HG03354 (cell line): ENCODE measurements around the gene XAGE1A.
"Not testable (repeated sequence)": the region's sequence is repeated elsewhere in the genome, so short reads cannot be mapped to it uniquely, and the experiment has no call there.

Source experiments
- ATAC-seq: cut with Tn5 transposase; IDR thresholded peaks from one replicate; pipeline ENCODE4 v1.9.1; 2021; ENCODE audit warnings: mild to moderate bottlenecking; ENCODE audit not compliant: unreplicated experiment, poor library complexity, severe bottlenecking

XAGE1A gene

DNA sequence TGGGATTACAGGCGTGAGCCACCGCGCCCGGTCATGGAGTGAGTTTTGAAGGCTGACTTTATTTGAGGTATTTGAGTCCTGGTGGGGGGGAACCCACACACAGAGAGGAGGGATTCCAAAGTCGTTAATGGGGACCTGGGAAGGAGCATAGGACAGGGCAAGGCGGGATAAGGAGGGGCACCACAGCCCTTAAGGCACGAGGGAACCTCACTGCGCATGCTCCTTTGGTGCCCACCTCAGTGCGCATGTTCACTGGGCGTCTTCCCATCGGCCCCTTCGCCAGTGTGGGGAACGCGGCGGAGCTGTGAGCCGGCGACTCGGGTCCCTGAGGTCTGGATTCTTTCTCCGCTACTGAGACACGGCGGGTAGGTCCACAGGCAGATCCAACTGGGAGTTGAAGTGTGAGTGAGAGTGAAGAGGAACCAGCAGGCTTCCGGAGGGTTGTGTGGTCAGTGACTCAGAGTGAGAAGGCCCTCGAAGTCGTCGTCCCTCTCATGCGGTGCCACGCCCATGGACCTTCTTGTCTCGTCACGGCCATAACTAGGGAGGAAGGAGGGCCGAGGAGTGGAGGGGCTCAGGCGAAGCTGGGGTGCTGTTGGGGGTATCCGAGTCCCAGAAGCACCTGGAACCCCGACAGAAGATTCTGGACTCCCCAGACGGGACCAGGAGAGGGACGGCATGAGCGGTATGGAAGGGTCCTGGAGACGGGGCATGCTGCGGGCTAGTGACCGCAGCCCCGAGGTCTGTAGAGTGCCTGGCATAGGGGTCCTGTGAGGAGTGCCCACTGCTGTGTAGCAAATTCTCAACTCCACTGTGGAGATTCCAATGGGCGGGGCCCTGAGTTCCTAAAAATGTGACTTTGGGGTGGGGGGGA is at the start of gene XAGE1A:
TSS of gene XAGE1A (plus strand) at position 264 of the 874 bp plus-strand sequence. CDS start 1,554 bp downstream, outside the sequence.
- ATAC-seq: not testable (repeated sequence)

GRCh38 chrX:52452031-52452430 is 43.6 kb upstream of the XAGE1A start:
- not testable (repeated sequence) for ATAC-seq

DNA sequence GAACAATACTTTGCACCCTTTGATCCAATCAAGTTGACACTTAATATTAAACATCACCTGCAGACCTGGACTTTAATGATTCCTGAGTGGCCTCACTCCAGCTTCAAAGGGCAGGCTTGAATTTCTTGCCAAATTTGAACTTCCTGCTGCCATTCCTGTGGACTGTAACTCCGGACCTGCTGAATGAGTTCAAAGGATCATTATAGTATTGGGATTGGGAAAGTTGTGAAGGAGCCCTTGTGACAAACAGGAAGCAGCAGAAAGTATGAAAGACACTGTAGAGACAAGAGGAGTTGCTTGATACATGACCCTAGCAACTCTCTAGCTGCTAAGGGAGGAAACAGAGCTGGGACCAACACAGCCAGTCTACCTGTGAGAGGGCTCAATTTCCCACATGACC is 24.3 kb upstream of the XAGE1A start:
- ATAC-seq: not testable (repeated sequence)

DNA sequence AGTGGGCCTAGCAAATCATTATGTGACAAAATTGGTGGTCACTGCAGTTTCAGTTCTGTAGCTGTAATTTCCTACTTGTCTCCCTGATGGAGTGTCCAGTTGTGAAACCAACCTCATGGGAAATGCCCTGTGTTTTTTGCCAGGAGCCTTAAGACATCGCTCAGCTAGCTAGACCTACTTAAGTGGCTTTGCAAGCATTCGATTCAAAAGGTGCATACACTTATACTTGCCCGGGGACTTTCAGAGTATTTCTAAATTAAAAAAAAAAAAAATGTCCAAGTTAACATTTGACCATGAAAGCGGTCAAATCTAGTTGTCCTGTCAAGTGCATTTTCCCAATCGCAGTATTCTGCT is 788 bp downstream of the XAGE1A start:
- ATAC-seq: not testable (repeated sequence)

DNA sequence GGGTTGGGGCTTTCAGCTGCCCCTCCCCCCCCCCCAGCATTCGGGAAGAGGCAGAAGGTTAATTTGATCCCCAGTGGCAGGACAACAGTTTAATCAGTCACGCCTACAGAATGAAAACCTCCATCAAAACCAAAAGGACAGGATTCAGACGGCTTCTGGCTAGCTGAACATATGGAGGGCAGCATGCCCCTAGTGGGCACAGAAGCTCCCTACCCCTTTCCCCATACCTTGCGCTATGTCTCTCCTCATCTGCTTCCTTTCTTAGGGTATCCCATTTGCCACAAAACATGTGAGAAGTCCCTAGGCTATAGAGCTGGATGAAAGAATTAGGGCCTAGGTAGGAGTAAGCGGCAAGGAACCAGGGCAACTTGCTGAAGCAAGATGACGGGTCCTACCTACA is 5.8 kb downstream of the XAGE1A start:
- not testable (repeated sequence) for ATAC-seq

DNA sequence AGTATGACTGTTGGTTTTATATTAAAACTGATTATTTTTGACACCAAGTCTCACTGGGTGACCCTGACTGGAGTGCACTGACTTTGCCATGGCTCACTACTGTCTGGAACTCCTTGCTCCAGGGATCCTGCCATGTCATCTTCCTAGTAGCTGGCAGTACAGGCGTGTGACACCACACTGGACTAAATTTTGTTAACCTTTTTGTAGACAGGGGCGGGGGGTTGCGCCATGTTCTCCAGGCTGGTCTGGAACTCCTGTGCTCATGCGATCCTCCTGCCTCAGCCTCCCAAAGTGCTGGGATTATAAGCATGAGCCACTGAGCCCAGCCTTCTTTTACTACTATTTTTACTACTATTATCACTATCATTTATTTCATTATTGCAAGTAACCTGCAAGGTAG is 8.9 kb downstream of the XAGE1A start:
- ATAC-seq: no peak

DNA sequence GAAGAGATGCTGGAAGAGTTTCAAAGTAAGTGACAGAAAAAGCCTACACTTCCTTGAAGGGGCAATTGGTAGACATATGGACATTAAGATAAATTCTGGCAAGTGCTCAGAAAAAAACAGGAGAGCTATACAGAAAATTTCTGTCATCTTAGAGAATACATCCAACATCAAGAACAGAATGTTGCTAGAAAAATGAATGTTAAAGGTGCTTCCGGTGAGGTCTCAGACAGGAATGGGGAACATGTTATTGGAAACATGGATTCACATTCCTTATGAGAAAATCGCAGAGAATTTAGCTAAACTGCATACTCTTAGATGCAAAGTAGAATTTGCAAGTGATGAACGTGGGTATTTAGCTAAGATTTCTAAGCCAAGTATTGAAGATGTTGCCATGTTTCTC is 11.7 kb downstream of the XAGE1A start:
- no peak for ATAC-seq

DNA sequence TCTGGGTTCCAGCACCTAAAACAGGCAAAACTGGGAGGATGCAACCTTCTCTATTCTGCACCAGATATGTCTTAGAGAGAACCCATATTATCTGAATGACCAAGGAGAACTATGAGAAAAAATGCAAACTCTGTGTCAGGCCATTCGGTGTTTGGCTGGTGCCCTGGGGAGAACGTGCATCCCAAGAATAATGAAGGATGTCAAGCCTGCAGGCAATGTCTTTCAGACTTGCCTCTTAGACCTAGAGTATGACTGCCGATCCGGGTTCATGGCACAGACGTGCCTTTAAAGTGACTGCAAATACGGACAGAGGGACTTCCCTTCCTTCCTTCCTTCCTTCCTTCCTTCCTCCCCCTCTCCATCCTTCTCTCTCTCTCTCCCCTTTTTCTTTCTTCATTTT is 14.3 kb downstream of the XAGE1A start:
- ATAC-seq: no peak

GRCh38 chrX:52511126-52511525 is 15.5 kb downstream of the XAGE1A start:
- ATAC-seq: not testable (repeated sequence)

DNA sequence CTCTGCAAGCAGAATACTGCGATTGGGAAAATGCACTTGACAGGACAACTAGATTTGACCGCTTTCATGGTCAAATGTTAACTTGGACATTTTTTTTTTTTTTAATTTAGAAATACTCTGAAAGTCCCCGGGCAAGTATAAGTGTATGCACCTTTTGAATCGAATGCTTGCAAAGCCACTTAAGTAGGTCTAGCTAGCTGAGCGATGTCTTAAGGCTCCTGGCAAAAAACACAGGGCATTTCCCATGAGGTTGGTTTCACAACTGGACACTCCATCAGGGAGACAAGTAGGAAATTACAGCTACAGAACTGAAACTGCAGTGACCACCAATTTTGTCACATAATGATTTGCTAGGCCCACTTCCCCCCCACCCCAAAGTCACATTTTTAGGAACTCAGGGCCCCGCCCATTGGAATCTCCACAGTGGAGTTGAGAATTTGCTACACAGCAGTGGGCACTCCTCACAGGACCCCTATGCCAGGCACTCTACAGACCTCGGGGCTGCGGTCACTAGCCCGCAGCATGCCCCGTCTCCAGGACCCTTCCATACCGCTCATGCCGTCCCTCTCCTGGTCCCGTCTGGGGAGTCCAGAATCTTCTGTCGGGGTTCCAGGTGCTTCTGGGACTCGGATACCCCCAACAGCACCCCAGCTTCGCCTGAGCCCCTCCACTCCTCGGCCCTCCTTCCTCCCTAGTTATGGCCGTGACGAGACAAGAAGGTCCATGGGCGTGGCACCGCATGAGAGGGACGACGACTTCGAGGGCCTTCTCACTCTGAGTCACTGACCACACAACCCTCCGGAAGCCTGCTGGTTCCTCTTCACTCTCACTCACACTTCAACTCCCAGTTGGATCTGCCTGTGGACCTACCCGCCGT is 20.7 kb downstream of the XAGE1A start:
- not testable (repeated sequence) for ATAC-seq

GRCh38 chrX:52516987-52517325 is 21.3 kb downstream of the XAGE1A start, which contains the start of gene XAGE1B:
XAGE1B (minus strand) TSS chrX:52517063; CDS start chrX:52515527, 1,536 bp downstream.
- not testable (repeated sequence) for ATAC-seq

DNA sequence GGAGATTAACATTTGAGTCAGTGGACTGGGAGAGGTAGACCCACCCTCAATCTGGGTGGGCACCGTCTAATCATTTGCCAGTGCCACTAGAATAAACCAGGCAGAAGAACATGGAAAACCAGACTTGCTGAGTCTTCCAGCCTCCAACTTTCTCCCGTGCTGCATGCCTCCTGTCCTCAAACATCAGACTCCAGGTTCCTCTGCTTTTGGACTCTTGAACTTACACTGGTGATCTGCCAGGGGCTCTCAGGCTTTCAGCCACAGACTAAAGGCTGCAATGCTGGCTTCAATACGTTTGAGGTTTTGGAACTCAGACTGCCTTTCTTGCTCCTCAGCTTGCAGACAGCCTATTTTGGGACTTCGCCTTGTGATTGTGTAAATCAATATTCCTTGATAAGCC is 45.4 kb downstream of the XAGE1A start:
- ATAC-seq: not testable (repeated sequence)

GRCh38 chrX:52542311-52542710 is 46.7 kb downstream of the XAGE1A start:
- no peak for ATAC-seq

DNA sequence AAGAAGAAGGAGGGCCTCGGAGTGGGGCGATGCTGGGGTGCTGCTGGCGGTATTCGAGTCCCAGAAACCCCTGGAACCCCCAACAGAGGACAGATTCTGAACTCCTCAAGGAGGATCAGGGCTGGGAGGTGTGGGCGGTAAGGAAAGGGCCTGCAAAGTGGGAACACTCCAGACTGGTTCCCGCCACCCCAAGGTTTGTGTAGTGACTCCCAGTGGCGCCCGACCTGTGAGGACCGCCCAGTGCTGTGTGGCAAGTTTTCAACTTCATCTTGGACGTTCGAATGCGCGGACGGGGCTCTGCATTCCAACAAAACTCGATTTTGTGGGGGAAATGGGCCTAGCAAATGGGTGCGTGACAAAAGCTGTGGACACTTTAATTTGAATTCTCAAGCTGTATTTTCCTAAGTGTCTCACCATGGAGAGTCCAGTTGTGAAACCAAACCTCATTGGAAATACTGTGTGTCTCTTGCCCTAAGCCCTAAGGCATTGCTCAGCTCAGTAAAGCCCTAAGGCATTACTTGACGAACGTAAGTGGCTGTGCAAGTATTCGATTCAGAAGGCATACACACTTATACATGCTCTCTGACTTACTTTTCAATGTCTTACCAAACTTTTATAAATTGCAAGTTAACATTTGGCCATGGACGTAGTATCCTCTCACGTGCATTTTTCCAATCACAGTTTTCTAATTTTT is 48.7 kb downstream of the XAGE1A start:
- no peak for ATAC-seq

DNA sequence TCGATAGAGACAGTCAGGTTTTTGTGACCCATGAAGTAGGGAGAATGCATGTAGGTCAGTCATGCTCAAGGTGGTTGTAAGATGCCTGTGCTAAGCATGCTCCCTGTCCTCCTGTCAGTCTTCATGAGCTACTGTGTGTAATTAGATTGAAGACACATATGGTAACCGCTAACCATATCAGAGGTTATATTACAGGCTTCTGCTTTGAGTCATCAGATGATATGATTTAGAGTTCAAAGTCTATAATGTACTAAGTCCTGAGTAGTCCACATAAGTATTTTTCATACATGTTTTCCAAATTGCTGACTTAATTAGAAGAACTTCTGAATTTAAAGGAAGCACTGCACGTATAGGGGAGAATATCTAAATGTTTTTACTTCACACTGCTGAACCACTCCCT is 53.2 kb downstream of the XAGE1A start:
- not testable (repeated sequence) for ATAC-seq
